HG03521 (cell line): ENCODE measurements around the gene NDUFS8.
"Not testable (repeated sequence)": the region's sequence is repeated elsewhere in the genome, so short reads cannot be mapped to it uniquely, and the experiment has no call there.

ENCODE experiments used
- ATAC-seq: cut with Tn5 transposase; IDR thresholded peaks from one replicate; pipeline ENCODE4 v1.9.1; 2021; ENCODE audit warnings: mild to moderate bottlenecking, moderate library complexity; ENCODE audit not compliant: unreplicated experiment

NDUFS8 gene

DNA sequence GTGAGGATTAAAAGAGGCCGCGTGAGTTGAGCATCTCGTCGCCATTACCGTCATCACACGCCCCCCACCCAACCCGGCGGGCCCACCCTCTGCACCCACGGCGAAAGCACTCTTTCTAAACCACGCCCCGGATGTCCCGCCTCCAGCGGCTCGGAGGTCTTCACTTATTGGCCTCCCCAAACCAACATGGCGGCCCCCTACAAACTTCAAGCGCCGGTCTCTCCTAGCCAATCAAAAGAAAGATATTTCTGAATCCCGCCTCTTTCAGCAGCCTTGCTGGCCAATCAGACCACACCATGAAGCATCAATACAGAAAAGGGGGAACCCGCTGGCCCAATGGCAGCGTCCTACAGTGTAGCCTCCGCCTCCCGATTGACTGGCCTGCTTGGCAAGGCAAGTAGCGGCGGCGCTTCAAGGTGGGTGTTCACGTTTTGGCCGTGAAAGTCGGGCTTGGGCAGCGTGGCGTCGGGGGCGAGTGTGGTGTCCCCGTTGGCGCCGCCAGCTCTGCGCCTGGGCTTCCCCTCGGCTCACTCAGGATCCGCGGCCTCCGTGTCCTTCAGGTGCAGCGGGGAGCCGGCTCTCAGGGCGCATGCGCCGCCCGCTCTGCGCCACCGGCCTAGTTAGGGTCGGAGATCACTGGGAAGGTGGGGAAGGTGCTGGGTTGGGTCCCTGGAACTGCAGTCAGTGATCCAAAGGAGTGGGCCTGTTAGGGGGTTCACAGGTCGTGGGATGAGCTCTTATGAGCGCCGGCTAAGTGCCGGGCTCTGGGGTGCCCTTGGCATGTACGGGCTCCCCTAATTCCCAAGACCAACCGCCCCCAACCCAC, at the start of gene NDUFS8:
NDUFS8 (plus strand) TSS at position 364 of the 826 bp plus-strand sequence. CDS start 1,471 bp downstream, outside the sequence.
- ATAC-seq = peak; percentile 94

DNA sequence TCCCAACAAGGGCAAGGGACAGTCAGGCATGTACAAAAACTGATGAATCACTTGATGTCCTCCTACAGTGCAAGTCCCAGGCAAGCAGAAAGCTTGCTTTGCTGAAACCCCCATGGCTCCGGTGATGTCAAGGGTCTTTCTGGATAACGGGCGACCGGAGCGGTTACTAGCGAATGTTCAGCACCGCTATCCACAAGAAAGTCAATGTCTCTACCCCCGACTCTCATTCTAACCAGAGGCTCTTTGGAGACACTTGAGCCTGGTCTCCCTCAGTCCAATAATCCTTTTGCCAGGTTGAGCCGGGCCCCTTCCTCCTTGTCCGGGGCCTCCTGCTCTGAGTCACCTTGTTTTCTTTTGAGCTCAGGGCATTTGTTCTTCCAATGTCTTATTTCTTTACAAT, 49.3 kb upstream of the NDUFS8 start:
- not testable (repeated sequence) for ATAC-seq

DNA sequence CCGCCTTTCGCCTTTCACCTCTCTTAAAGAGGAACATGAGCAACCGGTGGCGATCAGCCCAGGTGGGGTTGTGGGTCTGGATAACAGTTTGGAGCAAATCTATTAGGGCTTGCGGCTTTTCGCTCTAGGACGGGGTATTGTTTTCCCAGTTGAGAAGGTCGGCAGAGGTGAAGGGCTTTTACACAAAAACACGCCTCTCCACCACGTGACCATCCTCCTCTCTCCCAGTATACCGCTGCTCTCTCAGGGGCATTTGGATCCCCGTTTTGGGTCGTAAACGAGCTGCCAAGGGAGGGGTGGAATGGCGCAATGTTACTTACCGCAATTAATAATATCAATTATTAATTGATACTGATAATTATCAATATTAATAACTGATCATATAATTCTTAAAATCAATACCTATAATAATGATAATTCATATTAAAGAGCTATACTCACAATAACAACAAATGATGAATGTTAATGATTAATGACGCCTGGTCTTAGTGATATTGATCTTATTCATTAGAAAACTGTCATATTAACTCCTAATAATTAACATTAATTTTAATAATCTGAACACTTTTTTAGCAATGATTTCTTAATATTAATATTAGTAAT, 48.1 kb upstream of the NDUFS8 start:
- not testable (repeated sequence) for ATAC-seq

DNA sequence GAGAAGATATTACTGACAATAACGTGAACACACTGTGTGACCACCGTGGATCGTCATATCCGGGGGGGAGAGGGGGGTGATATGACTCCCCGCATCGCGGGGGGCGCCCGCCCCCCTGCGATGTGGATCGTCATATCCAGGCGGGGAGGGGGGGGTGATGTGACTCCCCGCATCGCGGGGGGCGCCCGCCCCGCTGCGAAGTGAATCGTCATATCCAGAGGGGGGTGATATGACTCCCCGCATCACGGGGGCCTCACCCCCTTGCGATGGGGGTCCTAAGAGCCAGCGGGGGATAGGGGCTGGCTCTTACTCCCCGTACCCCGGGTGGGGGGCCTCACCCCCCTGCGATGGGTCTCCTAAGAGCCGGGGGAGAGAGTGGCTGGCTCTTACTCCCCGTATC, 46.5 kb upstream of the NDUFS8 start:
- no peak for ATAC-seq

DNA sequence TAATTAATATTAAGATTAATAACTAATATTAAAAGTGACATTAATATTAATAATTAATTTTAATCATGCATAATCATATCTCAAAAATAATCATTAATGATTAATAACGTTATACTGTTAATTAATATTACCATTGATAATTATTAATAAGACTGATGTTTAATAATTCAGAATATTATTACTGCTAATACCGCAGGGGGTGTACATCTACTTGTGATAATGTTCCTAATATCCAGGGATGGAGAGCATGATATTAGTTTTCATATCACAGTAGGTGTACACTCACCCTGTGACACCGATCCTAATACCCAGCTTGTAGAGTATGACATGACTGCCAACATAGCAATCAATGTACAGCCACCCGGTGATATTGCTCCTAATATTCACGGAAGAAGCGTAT, 45.2 kb upstream of the NDUFS8 start:
- ATAC-seq = not testable (repeated sequence)

DNA sequence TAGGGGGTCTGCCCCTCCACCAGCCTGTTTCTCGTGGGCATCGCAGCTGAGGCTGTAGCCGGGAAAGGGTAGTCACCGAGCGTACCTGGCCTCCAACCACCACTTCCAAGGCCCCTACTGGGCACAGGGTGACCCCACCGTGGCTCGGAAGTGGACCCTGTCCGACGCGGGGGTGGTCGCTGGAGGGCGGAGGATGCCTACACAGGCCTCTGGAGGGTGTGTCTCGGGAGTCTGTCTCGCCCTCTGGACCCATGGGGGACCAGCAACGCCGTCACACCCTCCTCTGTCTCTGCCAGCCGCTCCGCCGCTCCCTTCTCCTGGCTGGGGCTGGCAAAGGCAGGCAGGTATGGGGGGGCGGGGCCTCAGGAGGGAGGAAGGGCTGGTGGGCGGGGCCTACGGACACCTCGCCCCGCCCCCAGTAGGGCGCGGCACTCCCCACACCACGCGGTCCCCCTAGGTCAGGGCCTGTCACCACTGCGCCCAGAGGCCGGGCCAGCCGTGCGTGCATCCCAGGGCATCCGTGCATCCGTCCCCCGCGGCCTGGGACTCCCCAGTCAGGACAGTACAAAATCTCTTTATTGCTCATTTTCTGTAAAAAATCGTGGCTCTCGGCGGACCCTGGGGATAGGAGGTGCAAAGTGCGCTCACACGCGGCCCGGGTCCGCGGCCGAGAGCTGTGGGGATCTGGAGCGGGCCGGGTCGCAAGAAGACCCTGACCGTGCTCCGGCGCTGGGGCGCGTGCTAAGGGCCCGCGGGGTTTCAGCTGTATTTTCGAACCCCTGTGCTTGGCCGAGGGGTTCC, 39.7 kb upstream of the NDUFS8 start:
- ATAC-seq = not testable (repeated sequence)

DNA sequence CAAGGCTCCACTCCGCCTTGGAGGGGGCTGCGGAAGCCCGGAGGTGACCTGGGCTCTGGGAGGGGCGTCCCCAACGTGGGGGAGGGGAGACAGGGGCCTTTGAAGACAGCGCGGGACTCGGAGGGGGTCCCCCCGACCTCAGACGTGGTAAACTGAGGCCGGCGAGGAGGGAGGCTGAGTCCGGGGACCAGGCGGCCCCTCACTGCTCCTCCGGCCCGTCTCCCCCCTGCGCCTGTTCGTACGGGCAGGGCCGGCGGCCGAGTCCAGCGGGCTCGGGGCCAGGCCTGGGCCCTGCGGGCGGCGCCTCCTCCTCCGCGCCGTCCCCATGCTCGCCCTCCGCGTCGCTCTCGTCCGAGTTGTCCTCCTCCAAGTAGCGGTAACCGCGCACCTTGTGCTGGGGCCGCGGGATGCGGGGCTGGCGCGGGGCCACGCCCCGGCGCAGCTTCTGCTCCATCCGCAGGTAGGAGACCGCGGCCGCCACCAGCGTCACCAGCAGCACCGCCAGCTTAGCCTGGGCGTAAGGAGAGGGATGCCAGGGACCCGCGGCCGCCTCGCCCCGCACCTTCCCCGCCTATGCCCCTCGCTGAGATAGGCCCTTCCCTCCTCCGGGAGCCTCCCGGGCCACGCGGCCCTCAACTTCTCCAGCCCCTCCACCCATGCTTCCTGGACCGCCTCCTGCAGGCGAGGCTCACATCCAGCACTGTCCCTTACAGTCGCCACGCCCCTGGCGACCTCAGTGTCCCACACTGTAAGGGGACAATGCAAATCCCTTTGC, 38.9 kb upstream of the NDUFS8 start:
- ATAC-seq = not testable (repeated sequence)

DNA sequence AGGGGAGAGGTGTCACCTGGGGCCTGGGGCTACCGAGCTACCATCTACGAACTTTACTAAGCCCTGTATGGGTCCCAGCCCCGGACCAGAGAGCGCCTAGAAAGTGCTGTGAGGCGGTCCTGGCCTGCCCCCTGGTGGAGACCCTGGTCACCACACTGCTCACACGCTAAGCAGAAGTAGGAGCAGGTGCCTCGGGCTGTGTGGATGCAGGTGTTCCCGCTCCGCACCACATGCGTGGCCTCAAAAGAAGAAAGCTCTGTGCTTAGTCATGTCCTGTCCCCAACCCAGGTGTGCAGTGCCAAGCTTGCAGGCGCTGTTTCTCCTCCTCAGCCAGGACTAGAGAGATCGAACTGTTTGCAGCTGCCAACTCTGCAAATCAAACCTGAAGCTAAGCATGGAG, 36.7 kb upstream of the NDUFS8 start:
- ATAC-seq = not testable (repeated sequence)

DNA sequence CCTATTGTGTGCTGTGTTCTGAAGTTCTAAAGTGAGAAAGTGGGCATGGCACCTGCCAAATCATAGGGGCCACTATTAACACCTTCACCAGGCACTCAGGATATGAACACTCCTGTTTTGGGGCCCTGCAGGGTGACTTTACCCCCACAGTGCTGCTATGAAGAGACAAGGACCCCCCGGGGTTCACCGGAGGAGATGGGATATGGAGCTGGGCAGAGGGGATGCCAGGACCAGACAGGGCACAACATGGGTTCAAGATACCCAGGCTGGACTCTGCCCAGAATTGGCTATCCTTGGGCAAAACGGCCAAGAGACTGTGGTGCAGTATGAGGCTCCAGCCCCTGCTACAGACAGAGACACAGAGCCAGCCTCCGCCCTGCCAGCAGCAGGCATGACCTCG, 36.1 kb upstream of the NDUFS8 start:
- not testable (repeated sequence) for ATAC-seq

DNA sequence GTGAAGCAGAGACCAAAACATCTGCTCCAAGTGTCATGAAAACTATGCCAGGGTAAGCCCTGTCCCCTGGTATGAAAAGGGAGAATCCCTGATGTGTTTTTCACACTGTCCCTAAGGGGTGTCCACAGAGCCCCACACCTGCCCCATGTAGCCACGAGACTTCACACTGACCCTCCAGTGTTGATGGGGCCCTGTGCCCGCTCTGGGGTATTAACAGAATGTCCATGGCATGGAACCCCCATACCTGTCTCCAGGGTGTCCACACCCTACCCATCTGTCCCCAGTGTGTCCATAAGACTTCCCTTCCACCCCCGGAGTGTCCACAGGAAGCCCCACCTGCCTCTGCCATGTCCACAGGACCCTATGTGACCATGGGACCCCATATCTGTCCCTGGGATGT, 35.4 kb upstream of the NDUFS8 start:
- ATAC-seq = not testable (repeated sequence)

DNA sequence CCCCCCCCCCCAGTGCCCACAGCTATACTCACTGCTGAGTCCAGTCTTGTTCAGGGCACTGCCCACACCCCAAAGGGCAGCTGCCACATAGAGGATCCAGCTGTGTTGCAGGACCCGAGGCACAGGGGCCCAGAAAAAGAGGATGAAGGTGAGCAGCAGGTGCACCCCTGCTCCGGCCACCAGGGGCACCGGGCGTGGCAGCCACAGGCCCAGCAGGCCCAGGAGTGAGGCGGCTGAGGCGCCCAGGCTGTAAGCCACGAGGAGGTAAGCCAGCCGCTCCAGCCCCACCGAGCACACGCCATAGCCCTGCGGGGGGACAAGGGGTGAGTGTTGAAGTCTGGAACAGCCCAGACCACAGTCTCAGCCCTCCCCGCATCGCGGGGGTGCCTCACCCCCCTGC, 34.9 kb upstream of the NDUFS8 start:
- ATAC-seq = not testable (repeated sequence)

DNA sequence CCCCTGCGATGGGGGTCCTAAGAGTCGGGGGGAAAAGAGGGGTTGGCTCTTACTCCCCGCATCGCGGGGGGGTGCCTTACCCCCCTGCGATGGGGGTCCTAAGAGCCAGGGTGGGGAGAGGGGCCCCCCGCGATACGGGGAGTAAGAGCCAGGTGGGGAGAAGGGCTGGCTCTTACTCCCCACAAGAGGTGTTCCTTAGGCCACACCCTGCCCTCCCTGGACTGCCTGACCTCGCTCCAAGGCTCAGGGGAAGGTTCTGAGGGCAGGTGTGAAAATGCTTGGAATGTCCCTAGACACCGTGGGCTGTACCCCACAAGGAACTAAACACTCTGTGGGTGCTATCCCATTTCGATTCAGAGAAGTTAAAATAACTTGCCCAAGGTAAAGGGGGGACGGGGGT, 34.4 kb upstream of the NDUFS8 start:
- no peak for ATAC-seq

DNA sequence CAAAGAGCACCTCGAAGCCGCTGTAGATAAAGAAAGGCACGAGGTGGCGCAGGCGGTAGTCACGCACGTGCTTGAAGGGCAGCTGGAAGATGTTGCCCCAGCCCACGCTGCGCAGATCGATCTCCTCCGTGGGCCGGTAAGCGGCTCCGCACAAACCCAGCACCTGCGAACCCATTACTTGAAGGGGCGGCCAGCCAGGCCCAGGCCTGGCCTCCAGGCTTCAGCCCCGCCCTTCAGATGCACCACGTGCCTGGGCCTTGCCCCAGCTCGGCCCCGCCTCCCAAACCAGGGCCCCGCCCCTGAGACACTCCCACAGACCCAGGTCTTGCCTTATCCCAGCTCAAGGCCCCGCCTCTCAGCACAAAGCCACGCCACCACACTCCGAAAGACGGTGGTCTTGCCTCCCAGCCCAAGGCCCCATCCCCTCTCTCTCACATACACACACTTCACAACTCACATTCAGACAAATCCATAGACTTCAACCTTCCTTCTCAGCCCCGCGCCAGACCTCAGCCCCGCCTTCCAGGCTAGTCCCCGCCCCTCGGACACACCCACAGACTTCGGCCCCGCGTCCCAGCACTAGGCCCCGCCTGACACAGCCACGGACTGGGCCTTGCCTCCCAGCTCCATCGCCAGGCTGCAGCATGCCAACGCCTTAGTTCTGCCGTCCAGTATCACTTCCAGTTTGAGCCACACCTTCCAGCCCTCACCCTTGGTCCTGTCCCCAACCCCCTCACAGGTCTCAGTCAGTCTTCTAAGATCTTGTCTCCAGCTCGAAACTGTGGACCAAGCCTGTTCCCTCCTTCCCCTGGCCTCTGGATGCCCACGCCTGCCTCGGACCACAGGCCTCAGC, 33.6 kb upstream of the NDUFS8 start:
- no peak for ATAC-seq

DNA sequence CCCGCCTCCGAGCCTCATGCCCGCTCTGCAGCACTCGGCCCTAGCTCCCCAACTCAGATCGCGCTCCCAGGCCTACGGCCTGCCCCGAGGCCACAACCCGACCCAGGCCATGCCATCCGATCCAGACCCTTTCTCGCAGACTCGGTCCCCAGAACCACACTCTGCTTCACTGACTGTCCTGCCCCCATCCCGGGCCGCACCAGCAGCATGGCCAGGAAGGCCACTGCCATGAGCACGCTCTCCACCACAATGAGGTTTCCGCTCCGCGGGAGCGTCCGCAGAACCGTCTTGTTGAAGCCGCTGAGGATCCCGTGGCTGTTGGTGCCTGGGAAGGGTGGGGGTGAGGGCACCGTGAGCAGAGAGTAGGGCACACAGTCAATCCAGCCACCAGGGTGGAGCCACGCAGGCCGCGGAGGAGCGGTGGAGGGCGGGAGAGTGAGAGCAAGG, 33.0 kb upstream of the NDUFS8 start:
- no peak for ATAC-seq

DNA sequence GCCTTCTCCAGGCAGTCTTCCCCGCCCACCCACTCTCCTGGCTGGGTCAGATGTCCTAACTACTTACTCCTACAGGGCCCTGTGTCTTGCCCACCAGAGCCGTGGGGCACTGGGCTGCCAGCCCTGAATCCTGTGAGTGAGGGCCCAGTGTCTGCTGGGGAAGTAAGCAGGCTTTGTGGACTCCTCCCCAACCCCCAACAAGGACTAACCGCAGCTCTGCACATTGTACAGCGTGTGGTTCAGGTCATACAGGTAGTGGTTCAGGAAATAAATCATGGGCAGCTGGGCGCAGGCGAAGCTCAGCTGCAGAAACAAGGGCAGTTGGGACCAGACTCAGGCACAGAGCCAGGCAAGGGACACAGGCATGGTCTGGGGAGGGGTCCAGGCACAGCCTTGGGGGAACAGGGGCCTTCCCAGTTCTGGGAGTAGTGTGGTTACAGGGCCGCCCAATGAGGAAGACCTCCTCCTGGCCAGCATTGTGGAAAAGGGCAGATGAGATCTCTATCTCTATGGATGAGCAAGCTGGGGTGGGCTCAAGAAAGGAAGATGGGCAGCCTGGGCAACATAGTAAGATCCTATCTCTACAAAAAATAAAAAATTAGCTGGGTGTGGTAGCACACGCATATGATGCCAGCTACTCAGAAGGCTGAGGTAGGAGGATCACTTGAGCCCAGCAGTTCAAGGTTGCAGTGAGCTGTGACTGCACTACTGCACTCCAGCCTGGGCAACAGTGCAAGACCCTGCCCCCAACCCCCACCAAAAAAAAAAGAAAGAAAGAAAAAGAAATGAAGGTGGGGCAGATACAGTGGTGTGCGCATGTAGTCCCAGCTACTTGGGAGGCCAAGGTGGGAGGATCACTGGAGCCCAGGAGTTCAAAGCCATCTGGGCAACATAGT, 32.1 kb upstream of the NDUFS8 start:
- no peak for ATAC-seq

DNA sequence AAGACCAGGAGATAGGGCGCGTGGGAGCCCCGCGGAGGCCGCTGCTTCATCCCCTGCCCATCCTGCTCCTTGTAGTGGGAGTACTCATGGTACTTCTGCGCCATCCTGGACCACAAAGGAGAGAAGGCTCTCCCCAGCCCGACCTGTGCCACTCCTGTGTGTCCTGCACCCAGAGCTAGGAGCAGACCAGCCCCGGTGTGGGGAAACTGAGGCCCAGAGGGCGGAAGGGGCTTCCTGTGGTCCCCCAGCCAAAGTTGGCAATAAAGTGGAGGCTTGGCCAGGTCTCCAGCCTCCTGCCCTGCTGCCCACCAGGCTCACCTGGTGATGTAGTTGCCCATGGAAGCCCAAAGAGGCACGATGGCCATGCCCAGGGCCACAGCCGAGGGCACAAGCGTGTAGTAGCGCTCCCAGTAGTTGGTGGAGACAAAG, 31.3 kb upstream of the NDUFS8 start:
- ATAC-seq = no peak

DNA sequence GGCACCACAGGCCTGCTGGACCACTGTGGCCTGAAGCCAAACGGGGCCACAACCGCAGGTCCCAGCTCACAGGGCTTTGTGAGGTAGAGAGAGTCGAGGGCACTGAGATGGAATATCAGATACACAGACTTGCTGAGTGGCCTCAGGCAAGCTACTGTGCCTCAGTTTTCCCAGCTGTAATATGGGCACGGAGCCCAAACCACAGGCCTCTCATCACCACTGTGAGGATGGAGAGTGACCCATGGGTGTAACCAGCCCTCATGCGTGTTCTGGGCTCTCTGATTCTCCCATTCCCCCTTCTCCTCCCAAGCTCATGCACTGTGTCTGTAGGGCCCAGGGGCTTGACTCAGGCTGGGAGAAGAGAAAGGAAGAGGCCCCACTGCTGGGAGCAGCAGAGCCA, 30.8 kb upstream of the NDUFS8 start:
- no peak for ATAC-seq

DNA sequence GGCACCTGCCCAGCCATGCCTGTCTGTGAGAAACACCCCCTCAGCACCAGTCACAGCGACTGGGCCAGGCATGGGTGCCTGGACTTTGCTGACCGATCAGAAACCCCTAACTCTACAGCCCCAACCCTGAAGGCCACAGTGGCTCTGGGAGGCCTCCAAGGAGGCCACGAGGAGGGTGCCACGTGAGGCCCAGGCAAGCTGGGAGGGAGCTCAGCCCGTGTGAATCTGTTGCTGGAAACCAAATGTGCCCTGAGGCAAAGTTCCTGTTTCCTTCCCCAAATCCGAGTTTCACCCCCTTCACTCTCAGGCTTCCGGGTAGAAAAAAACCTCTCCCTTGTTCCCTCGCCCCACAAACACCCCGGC, 27.9 kb upstream of the NDUFS8 start:
- ATAC-seq = no peak
